Activated CD4-positive, CD25-positive, alpha-beta regulatory T cell (primary cell): ENCODE measurements around the gene CYP2D6.
"Not testable (repeated sequence)": the region's sequence is repeated elsewhere in the genome, so short reads cannot be mapped to it uniquely, and the experiment has no call there.

Experiments
- DNase-seq, 4 experiments: peaks; one replicate each; lab custom pipeline; 2025; lab: John Stamatoyannopoulos, UW

Gene CYP2D6

GRCh38 chr22:42130639-42131431 is at the start of gene CYP2D6:
CYP2D6 (minus strand) TSS chr22:42130810; CDS start chr22:42130791, 19 bp downstream.
- not testable (repeated sequence) for DNase-seq

GRCh38 chr22:42179616-42180015 is 49.0 kb upstream of the CYP2D6 start:
- no peak for DNase-seq

- DNase-seq: no peak
Measured at GRCh38 chr22:42178910-42179519, 48.4 kb upstream of the CYP2D6 start.

GRCh38 chr22:42177891-42178336 is 47.3 kb upstream of the CYP2D6 start:
- DNase-seq: no peak

- no peak for DNase-seq
Measured at GRCh38 chr22:42176255-42176915, 45.8 kb upstream of the CYP2D6 start.

- DNase-seq: no peak
Measured at GRCh38 chr22:42174062-42174461, 43.5 kb upstream of the CYP2D6 start.

GRCh38 chr22:42173183-42173926 is 42.7 kb upstream of the CYP2D6 start:
- DNase-seq: no peak

- no peak for DNase-seq
Measured at GRCh38 chr22:42172773-42173172, 42.2 kb upstream of the CYP2D6 start.

- DNase-seq: no peak
Measured at GRCh38 chr22:42171946-42172719, 41.5 kb upstream of the CYP2D6 start.

- no peak for DNase-seq
Measured at GRCh38 chr22:42171417-42171816, 40.8 kb upstream of the CYP2D6 start.

- no peak for DNase-seq
Measured at GRCh38 chr22:42170946-42171345, 40.3 kb upstream of the CYP2D6 start.

GRCh38 chr22:42169055-42169469 is 38.5 kb upstream of the CYP2D6 start:
- DNase-seq: peak; percentile 48 to 62 (median 52)

- no peak for DNase-seq
Measured at GRCh38 chr22:42168476-42168875, 37.9 kb upstream of the CYP2D6 start.

- no peak for DNase-seq
Measured at GRCh38 chr22:42167066-42167465, 36.5 kb upstream of the CYP2D6 start.

GRCh38 chr22:42164901-42165300 is 34.3 kb upstream of the CYP2D6 start:
- DNase-seq: no peak

GRCh38 chr22:42163515-42163914 is 32.9 kb upstream of the CYP2D6 start:
- no peak for DNase-seq

GRCh38 chr22:42162728-42163489 is 32.3 kb upstream of the CYP2D6 start:
- DNase-seq: no peak

- DNase-seq: no peak
Measured at GRCh38 chr22:42160830-42161696, 30.5 kb upstream of the CYP2D6 start.

- DNase-seq: no peak
Measured at GRCh38 chr22:42160251-42160650, 29.6 kb upstream of the CYP2D6 start.
